H9 (cell line): ENCODE measurements around the gene HSPA6. TPM values are rescaled to one million over a fixed set of nuclear protein-coding genes. Genes with fewer than 3 reads are reported as not detected.

Experiments
- DNase-seq: peaks from one replicate; pipeline ENCODE4 v3.0.0-alpha.2; 2017
- H2AFZ ChIP-seq: one replicate; pipeline ENCODE4 v1.6.1; 2013; ENCODE audit warnings: mild to moderate bottlenecking, low read length, control low read depth, moderate library complexity
- H2AK5ac ChIP-seq: 2 replicates; pipeline ENCODE4 v1.6.1; 2013; ENCODE audit warnings: low read length, control low read depth, mixed read lengths; ENCODE audit not compliant: insufficient read length
- H2BK120ac ChIP-seq: one replicate; pipeline ENCODE4 v1.6.1; 2013; ENCODE audit warnings: low read depth, mild to moderate bottlenecking, low read length, control low read depth, inconsistent platforms; ENCODE audit not compliant: poor library complexity, severe bottlenecking
- H2BK12ac ChIP-seq: 2 replicates; pipeline ENCODE4 v1.6.1; 2013; ENCODE audit warnings: low read length, control low read depth, mixed read lengths, low read depth; ENCODE audit not compliant: insufficient read length
- H2BK15ac ChIP-seq: 2 replicates; pipeline ENCODE4 v1.6.1; 2013; ENCODE audit warnings: low read depth, low read length, control low read depth
- H2BK20ac ChIP-seq: one replicate; pipeline ENCODE4 v1.6.1; 2013; ENCODE audit warnings: low read depth, mild to moderate bottlenecking, low read length, control low read depth, inconsistent platforms; ENCODE audit not compliant: poor library complexity, severe bottlenecking
- H2BK5ac ChIP-seq: 2 replicates; pipeline ENCODE4 v1.6.1; 2013; ENCODE audit warnings: low read length, control low read depth, mixed read lengths; ENCODE audit not compliant: insufficient read length
- H3K14ac ChIP-seq: 2 replicates; pipeline ENCODE4 v1.6.1; 2013; ENCODE audit warnings: low read length, control low read depth; ENCODE audit not compliant: insufficient read depth
- H3K18ac ChIP-seq: 2 replicates; pipeline ENCODE4 v1.6.1; 2013; ENCODE audit warnings: low read depth, mild to moderate bottlenecking, mixed read lengths, low read length, control low read depth; ENCODE audit not compliant: insufficient read length
- H3K23ac ChIP-seq: 2 replicates; pipeline ENCODE4 v1.6.1; 2013; ENCODE audit warnings: low read length, control low read depth, mixed read lengths, low read depth; ENCODE audit not compliant: insufficient read length
- H3K23me2 ChIP-seq: 2 replicates; pipeline ENCODE4 v1.6.1; 2013; ENCODE audit warnings: low read depth, mild to moderate bottlenecking, mixed read lengths, low read length, control low read depth; ENCODE audit not compliant: insufficient read length, poor library complexity, severe bottlenecking
- H3K27ac ChIP-seq: 2 replicates; pipeline ENCODE4 v1.5.1; 2013; ENCODE audit warnings: low read length, control low read depth, mixed read lengths, low read depth; ENCODE audit not compliant: insufficient read length
- H3K27me3 ChIP-seq: 2 replicates; pipeline ENCODE4 v1.6.1; 2013; ENCODE audit warnings: low read length, control low read depth, inconsistent platforms; ENCODE audit not compliant: insufficient read depth
- H3K4ac ChIP-seq: 2 replicates; pipeline ENCODE4 v1.6.1; 2013; ENCODE audit warnings: low read depth, mild to moderate bottlenecking, control low read depth, inconsistent platforms, low read length, moderate library complexity
- H3K4me1 ChIP-seq: 2 replicates; pipeline ENCODE4 v1.6.1; 2013; ENCODE audit warnings: low read length, control low read depth, inconsistent platforms; ENCODE audit not compliant: insufficient read depth
- H3K4me2 ChIP-seq: 2 replicates; pipeline ENCODE4 v1.6.1; 2013; ENCODE audit warnings: low read length, control low read depth, mixed read lengths; ENCODE audit not compliant: insufficient read length, insufficient read depth
- H3K56ac ChIP-seq: 2 replicates; pipeline ENCODE4 v1.6.1; 2013; ENCODE audit warnings: low read depth, mild to moderate bottlenecking, mixed read lengths, low read length, control low read depth; ENCODE audit not compliant: insufficient read length
- H3K79me1 ChIP-seq: 2 replicates; pipeline ENCODE4 v1.6.1; 2013; ENCODE audit warnings: low read depth, mild to moderate bottlenecking, moderate library complexity, low read length, control low read depth, inconsistent platforms; ENCODE audit not compliant: insufficient read depth, poor library complexity, severe bottlenecking
- H3K79me2 ChIP-seq: 2 replicates; pipeline ENCODE4 v1.6.1; 2013; ENCODE audit warnings: low read length, control low read depth, inconsistent platforms; ENCODE audit not compliant: insufficient read depth
- H3K9ac ChIP-seq: 2 replicates; pipeline ENCODE4 v1.6.1; 2013; ENCODE audit warnings: low read length, control low read depth, mixed read lengths; ENCODE audit not compliant: insufficient read length; ENCODE audit errors: extremely low read depth
- H3K9me3 ChIP-seq: one replicate; pipeline ENCODE4 v1.6.1; 2013; ENCODE audit warnings: low read depth, low read length, inconsistent platforms; ENCODE audit not compliant: control insufficient read depth
- H3T11ph ChIP-seq: one replicate; pipeline ENCODE4 v1.6.1; 2013; ENCODE audit warnings: mild to moderate bottlenecking, low read length, control low read depth, inconsistent platforms
- H4K20me1 ChIP-seq: one replicate; pipeline ENCODE4 v1.6.1; 2013; ENCODE audit not compliant: control insufficient read depth, insufficient read length, insufficient read depth
- H4K5ac ChIP-seq: 2 replicates; pipeline ENCODE4 v1.6.1; 2013; ENCODE audit warnings: low read depth, mild to moderate bottlenecking, mixed read lengths, low read length, control low read depth; ENCODE audit not compliant: insufficient read length
- H4K8ac ChIP-seq: replicated peaks from 2 replicates; pipeline ENCODE4 v1.6.1; 2013; ENCODE audit warnings: low read length, control low read depth, mixed read lengths, low read depth; ENCODE audit not compliant: insufficient read length
- H4K91ac ChIP-seq: 2 replicates; pipeline ENCODE4 v1.6.1; 2013; ENCODE audit warnings: low read depth, mild to moderate bottlenecking, moderate library complexity, mixed read lengths, low read length, control low read depth; ENCODE audit not compliant: insufficient read length
- H3K27ac Mint-ChIP-seq, 3 experiments: 2 replicates in 2 of 3; 3 replicates in 1 of 3; pipeline ENCODE4 v1.8.0; 2020 to 2021; ENCODE audit warnings: mixed read lengths in 3 of 3, mild to moderate bottlenecking in 1 of 3, moderate library complexity in 1 of 3
- H3K27me3 Mint-ChIP-seq: 2 replicates; pipeline ENCODE4 v1.8.0; 2021; ENCODE audit warnings: low read depth, mild to moderate bottlenecking, moderate library complexity, mixed read lengths
- H3K36me3 Mint-ChIP-seq, 3 experiments: 2 replicates in 2 of 3; 3 replicates in 1 of 3; pipeline ENCODE4 v1.8.0; 2020 to 2021; ENCODE audit warnings: low read depth in 3 of 3, mixed read lengths in 3 of 3; ENCODE audit not compliant: insufficient read depth in 1 of 3
- H3K4me1 Mint-ChIP-seq, 2 experiments: 2 replicates each; pipeline ENCODE4 v1.8.0; 2020; ENCODE audit warnings: mixed read lengths in 2 of 2
- H3K4me3 Mint-ChIP-seq, 2 experiments: 2 replicates in 1 of 2; 3 replicates in 1 of 2; pipeline ENCODE4 v1.8.0; 2020 to 2021; ENCODE audit warnings: mild to moderate bottlenecking in 2 of 2, mixed read lengths in 2 of 2, moderate library complexity in 1 of 2
- H3K9me3 Mint-ChIP-seq, 2 experiments: 2 replicates in 1 of 2; 3 replicates in 1 of 2; pipeline ENCODE4 v1.8.0; 2020; ENCODE audit warnings: mild to moderate bottlenecking in 2 of 2, mixed read lengths in 2 of 2, moderate library complexity in 1 of 2
- CTCF ChIP-seq: fragments of 200-600 bp; sonication (generic); conservative IDR thresholded peaks from 3 replicates; pipeline ENCODE4 v1.8.0; 2021; ENCODE audit warnings: antibody characterized with exemption, mild to moderate bottlenecking
- WGBS: extraction: QIAGEN DNeasy Blood & Tissue Kit; methylation state at CpG from one replicate; pipeline ENCODE4 v1.1.7; 2013; ENCODE audit warnings: missing lambda C conversion rate, low lambda C conversion rate, mixed read lengths; ENCODE audit not compliant: insufficient read length; ENCODE audit errors: extremely low coverage; 5-methylcytosine and 5-hydroxymethylcytosine counted together
- total RNA-seq: library from RNA; stranded (reverse); gene quantifications from 2 replicates; pipeline ENCODE4 v1.2.1, GENCODE V29; 2021

HSPA6 gene
- total RNA-seq, 1 experiment from 2014 or later: not detected

DNA sequence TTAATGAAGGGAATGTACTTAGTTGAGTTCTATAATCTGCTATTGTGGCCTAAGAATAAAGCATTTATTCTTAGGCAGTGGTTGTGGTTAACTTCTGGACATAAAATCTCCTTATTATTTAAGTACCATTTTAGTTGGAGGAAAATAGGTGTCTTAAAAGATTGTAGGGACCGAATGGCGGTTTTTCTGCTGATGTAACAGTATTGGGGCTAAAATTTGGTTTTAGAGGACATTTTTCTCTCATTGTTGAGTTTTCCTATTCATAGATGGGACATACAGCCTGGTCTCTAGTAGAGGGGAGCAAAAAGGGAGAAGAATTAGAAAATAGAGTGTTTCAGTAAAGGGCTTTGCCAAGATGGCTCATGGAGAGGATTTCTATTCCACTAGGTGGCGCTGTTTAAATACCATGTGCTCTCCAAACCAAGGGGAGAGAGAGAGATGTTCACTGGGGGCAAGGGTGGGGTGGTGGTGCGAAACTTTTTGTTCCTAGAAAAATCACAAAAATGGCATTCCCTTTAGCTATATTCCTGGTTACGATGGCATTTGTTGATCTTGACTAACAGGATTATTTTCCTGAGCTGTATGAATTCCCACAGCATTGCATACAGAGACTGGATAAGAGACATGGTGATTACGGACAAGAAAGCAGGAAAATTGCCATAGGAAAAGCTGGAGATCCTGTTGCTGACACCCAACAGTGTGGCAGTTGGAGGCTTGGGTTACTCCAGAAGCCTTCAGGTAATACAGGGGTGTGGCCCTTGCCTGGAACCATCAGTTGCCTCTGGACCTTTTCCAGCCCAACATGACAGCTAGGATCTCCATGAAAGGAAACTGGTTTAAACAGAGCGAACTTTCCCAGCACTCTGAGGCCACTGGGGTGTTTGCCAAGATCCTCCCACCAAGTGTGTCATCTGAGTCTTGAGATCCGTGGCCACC lies 37.3 kb upstream of the HSPA6 start:
- no peak overlapping the region for H3K4me2 ChIP-seq
- H4K20me1 ChIP-seq: no peaks in the 10 kb centered on the region
- H3K9me3 Mint-ChIP-seq: no peaks in the 10 kb centered on the region; a peak in 2 of 5 replicates
- peaks cover 5 to 7% of the 10 kb centered on the region in 2 experiments for H3K4me1 Mint-ChIP-seq
- H3K27ac ChIP-seq: no peak overlapping the region
- H3K79me1 ChIP-seq: no peaks in the 10 kb centered on the region
- H4K8ac ChIP-seq: no peak overlapping the region
- no peaks in the 10 kb centered on the region for H3K23me2 ChIP-seq
- no peak overlapping the region for H3K23ac ChIP-seq
- H4K91ac ChIP-seq: no peak overlapping the region
- H2BK120ac ChIP-seq: no peak overlapping the region
- H3K4me3 Mint-ChIP-seq: no peak overlapping the region
- no peak overlapping the region for H3K4ac ChIP-seq
- H3K14ac ChIP-seq: no peak overlapping the region
- H3K36me3 Mint-ChIP-seq: no peaks in the 10 kb centered on the region
- H3K9ac ChIP-seq: no peak overlapping the region
- DNase-seq: no peak
- H2BK15ac ChIP-seq: no peak overlapping the region
- no peak overlapping the region for H3K56ac ChIP-seq
- WGBS: no CpG with 5 or more reads among the region's 8 CpGs
- H3K79me2 ChIP-seq: no peaks in the 10 kb centered on the region
- no peak overlapping the region for H2BK5ac ChIP-seq
- no peak overlapping the region for H2AK5ac ChIP-seq
- no peak overlapping the region for H4K5ac ChIP-seq
- H3K9me3 ChIP-seq: no peaks in the 10 kb centered on the region
- H3K27ac Mint-ChIP-seq: no peak overlapping the region
- peaks cover 36% of the 10 kb centered on the region for H3K27me3 Mint-ChIP-seq
- no peak overlapping the region for H2BK20ac ChIP-seq
- no peak overlapping the region for H3K18ac ChIP-seq
- H2AFZ ChIP-seq: no peak overlapping the region
- no peaks in the 10 kb centered on the region for H3K4me1 ChIP-seq
- no peak overlapping the region for H3T11ph ChIP-seq
- no peaks in the 10 kb centered on the region for H3K27me3 ChIP-seq
- peak; percentile 89 for TF ChIP-seq CTCF
- no peak overlapping the region for H2BK12ac ChIP-seq
